Liver (tissue), 9 donors: ENCODE measurements around the gene DTWD2. TPM values are rescaled to one million over a fixed set of nuclear protein-coding genes. Genes with fewer than 3 reads are reported as not detected.

Experiments
- DNase-seq: peaks from one replicate; pipeline ENCODE4 v3.0.0-alpha.2; 2017; ENCODE audit warnings: low spot score
- H3K27ac ChIP-seq, 2 donors: one replicate each; pipeline ENCODE4 v1.7.0; 2013; ENCODE audit warnings: inconsistent platforms in 2 of 2, low read length in 2 of 2, control low read depth in 1 of 2, low read depth in 1 of 2, mild to moderate bottlenecking in 1 of 2
- H3K27me3 ChIP-seq, 4 donors: one replicate each; pipeline versions ENCODE4 v1.6.1 to v1.7.0; 2013; ENCODE audit warnings: low read length in 3 of 4, inconsistent platforms in 1 of 4, mild to moderate bottlenecking in 1 of 4, moderate library complexity in 1 of 4; ENCODE audit not compliant: control insufficient read depth in 4 of 4, insufficient read depth in 4 of 4
- H3K36me3 ChIP-seq, 4 donors: one replicate each; pipeline versions ENCODE4 v1.6.1 to v1.7.0; 2013; ENCODE audit warnings: low read length in 3 of 4, mild to moderate bottlenecking in 3 of 4, low read depth in 1 of 4, moderate library complexity in 1 of 4; ENCODE audit not compliant: control insufficient read depth in 4 of 4, insufficient read depth in 3 of 4
- H3K4me1 ChIP-seq, 4 donors: one replicate each; pipeline versions ENCODE4 v1.6.1 to v1.7.0; 2013; ENCODE audit warnings: low read length in 3 of 4, mild to moderate bottlenecking in 3 of 4, moderate library complexity in 1 of 4; ENCODE audit not compliant: control insufficient read depth in 4 of 4, insufficient read depth in 4 of 4
- H3K4me3 ChIP-seq, 3 donors: one replicate each; pipeline versions ENCODE4 v1.6.1 to v1.7.0; 2013; ENCODE audit warnings: low read length in 3 of 3, control low read depth in 1 of 3, low read depth in 1 of 3, mild to moderate bottlenecking in 1 of 3
- H3K9ac ChIP-seq, 2 donors: one replicate each; pipeline ENCODE4 v1.7.0; 2013; ENCODE audit warnings: low read length in 2 of 2, mild to moderate bottlenecking in 2 of 2, moderate library complexity in 2 of 2, control low read depth in 1 of 2, low read depth in 1 of 2
- H3K9me3 ChIP-seq, 4 donors: one replicate each; pipeline versions ENCODE4 v1.6.1 to v1.7.0; 2013; ENCODE audit warnings: low read length in 3 of 4; ENCODE audit not compliant: control insufficient read depth in 4 of 4
- EGR1 ChIP-seq, 2 donors: IDR thresholded peaks; 2 replicates each; pipeline ENCODE4 v1.6.1; 2016 to 2018; ENCODE audit warnings: antibody characterized with exemption in 2 of 2, low read depth in 2 of 2
- FOXA1 ChIP-seq: IDR thresholded peaks from 2 replicates; pipeline ENCODE4 v1.6.1; 2016; ENCODE audit warnings: antibody characterized with exemption
- FOXA2 ChIP-seq: IDR thresholded peaks from 2 replicates; pipeline ENCODE4 v1.6.1; 2016; ENCODE audit warnings: antibody characterized with exemption
- GABPA ChIP-seq, 2 donors: IDR thresholded peaks in 1 of 2; conservative IDR thresholded peaks in 1 of 2; 2 replicates each; pipeline ENCODE4 v1.6.1; 2016; ENCODE audit warnings: antibody characterized with exemption in 2 of 2, mild to moderate bottlenecking in 1 of 2, moderate library complexity in 1 of 2
- HNF4A ChIP-seq, 2 donors: conservative IDR thresholded peaks; 2 replicates each; pipeline ENCODE4 v1.6.1; 2016; ENCODE audit warnings: antibody characterized with exemption in 2 of 2, mild to moderate bottlenecking in 2 of 2
- NR2F2 ChIP-seq: IDR thresholded peaks from 2 replicates; pipeline ENCODE4 v1.6.1; 2016; ENCODE audit warnings: antibody characterized with exemption
- RAD21 ChIP-seq, 2 donors: IDR thresholded peaks; 2 replicates each; pipeline ENCODE4 v1.6.1; 2016; ENCODE audit warnings: antibody characterized with exemption in 2 of 2, mild to moderate bottlenecking in 2 of 2
- RXRA ChIP-seq, 2 donors: IDR thresholded peaks; 2 replicates each; pipeline ENCODE4 v1.6.1; 2017 to 2018; ENCODE audit warnings: antibody characterized with exemption in 2 of 2, mild to moderate bottlenecking in 1 of 2
- SP1 ChIP-seq: IDR thresholded peaks from 2 replicates; pipeline ENCODE4 v1.6.1; 2018; ENCODE audit warnings: antibody characterized with exemption, mild to moderate bottlenecking
- TAF1 ChIP-seq: conservative IDR thresholded peaks from 2 replicates; pipeline ENCODE4 v1.6.1; 2016; ENCODE audit warnings: antibody characterized with exemption, mild to moderate bottlenecking
- YY1 ChIP-seq: IDR thresholded peaks from 2 replicates; pipeline ENCODE4 v1.6.1; 2016; ENCODE audit warnings: antibody characterized with exemption, mild to moderate bottlenecking
- WGBS: extraction: QIAGEN DNeasy Blood & Tissue Kit; methylation state at CpG from one replicate; pipeline ENCODE4 v1.1.7; 2013; 5-methylcytosine and 5-hydroxymethylcytosine counted together
- polyA plus RNA-seq, 2 donors: library from polyadenylated mRNA; stranded (reverse) in 1 of 2; unstranded in 1 of 2; fragments of 200-250 nt in 1 of 2; fragments of >200 nt in 1 of 2; fragmentation: Nextera tagmentation in 1 of 2; extraction: Ambion mirVana in 1 of 2; gene quantifications; one replicate each; pipeline versions ENCODE4 v1.2.1 to v1.2.3, GENCODE V29; 2013 to 2015
- total RNA-seq, 2 donors: library from RNA; depleted of rRNA; stranded (reverse); fragments of >200 nt; gene quantifications; one replicate each; pipeline ENCODE4 v1.2.3, GENCODE V29; 2014
- TF ChIP-seq, protein P1 (sequence below): IDR thresholded peaks from 2 replicates; pipeline ENCODE4 v1.6.1; 2016; ENCODE audit warnings: antibody characterized with exemption, mild to moderate bottlenecking
- TF ChIP-seq, protein P2 (sequence below): fragments of 150-350 bp; IDR thresholded peaks from 2 replicates; pipeline ENCODE4 v1.5.1; 2017; ENCODE audit warnings: improper control_type of control experiment, low read depth, low read length; ENCODE audit not compliant: missing input control
- TF ChIP-seq, protein P3 (sequence below): IDR thresholded peaks from 2 replicates; pipeline ENCODE4 v1.6.1; 2016; ENCODE audit warnings: antibody characterized with exemption
- donor health status: healthy.
- donor health status: healthy.
- donor health status: healthy.
- donor health status: healthy.
- donor health status: healthy.

DTWD2 gene
- total and polyA plus RNA-seq, 4 donors, result 2.3 to 10.7 (median 4.3) TPM

DNA sequence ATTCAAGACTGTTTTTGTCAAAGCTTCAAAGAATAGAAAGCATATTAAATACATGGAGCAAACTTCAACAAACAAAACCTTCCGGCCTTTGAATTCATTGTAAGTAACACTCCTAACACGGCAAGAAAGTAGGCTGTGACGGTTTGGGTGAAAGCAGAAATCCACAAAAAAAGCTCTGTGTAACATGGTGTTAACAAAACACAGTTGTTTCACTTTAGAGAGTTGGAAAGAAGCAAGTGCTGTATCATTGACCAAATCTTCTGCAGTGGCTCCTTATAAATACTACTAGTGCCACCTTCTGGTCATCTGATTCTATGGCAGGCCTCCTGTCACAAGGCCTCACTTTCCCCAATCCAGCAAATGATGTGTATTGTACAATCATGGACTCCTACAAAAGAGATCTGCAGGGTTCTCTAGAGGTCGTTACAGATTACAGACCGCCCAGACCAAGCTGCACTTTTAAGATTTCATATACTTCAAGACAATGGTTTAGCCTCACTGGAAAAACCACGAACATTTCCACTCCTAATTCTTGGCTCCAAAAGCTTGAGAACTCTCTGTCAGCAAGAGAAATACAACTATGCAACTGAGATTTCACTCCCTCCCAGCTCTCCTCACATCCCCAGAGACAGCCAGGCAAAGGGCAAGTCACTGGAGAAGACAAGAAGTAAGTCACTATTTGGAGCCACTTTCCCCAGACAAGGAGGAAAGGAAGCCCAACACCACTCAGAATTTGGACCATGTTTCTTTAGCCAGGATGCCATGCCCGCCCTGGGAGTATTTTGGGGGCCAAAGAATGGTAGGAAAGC is 196.2 kb downstream of the DTWD2 start:
- Histone ChIP-seq H3K27me3 (no peaks in the 10 kb centered on the region), H3K4me3 (peak overlapping the region in 2 of 3 donors; percentile 33 to 38), H3K9ac (peak overlapping the region in 1 of 2 donors; percentile 42), H3K4me1 (peaks cover 0 to 29% (median 18%) of the 10 kb centered on the region in 4 donors), H3K36me3 (no peaks in the 10 kb centered on the region), H3K9me3 (no peaks in the 10 kb centered on the region), H3K27ac (peak overlapping the region in 1 of 2 donors; percentile 29)
- TF ChIP-seq FOXA2 (peak; percentile 28), RAD21 (IDR thresholded peaks at IDR 0.05) (peak; percentile 93 to 94), NR2F2 (no peak), FOXA1 (no peak)
- TF ChIP-seq, protein P1, sequence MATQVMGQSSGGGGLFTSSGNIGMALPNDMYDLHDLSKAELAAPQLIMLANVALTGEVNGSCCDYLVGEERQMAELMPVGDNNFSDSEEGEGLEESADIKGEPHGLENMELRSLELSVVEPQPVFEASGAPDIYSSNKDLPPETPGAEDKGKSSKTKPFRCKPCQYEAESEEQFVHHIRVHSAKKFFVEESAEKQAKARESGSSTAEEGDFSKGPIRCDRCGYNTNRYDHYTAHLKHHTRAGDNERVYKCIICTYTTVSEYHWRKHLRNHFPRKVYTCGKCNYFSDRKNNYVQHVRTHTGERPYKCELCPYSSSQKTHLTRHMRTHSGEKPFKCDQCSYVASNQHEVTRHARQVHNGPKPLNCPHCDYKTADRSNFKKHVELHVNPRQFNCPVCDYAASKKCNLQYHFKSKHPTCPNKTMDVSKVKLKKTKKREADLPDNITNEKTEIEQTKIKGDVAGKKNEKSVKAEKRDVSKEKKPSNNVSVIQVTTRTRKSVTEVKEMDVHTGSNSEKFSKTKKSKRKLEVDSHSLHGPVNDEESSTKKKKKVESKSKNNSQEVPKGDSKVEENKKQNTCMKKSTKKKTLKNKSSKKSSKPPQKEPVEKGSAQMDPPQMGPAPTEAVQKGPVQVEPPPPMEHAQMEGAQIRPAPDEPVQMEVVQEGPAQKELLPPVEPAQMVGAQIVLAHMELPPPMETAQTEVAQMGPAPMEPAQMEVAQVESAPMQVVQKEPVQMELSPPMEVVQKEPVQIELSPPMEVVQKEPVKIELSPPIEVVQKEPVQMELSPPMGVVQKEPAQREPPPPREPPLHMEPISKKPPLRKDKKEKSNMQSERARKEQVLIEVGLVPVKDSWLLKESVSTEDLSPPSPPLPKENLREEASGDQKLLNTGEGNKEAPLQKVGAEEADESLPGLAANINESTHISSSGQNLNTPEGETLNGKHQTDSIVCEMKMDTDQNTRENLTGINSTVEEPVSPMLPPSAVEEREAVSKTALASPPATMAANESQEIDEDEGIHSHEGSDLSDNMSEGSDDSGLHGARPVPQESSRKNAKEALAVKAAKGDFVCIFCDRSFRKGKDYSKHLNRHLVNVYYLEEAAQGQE, result no peak
- TF ChIP-seq, protein P2, sequence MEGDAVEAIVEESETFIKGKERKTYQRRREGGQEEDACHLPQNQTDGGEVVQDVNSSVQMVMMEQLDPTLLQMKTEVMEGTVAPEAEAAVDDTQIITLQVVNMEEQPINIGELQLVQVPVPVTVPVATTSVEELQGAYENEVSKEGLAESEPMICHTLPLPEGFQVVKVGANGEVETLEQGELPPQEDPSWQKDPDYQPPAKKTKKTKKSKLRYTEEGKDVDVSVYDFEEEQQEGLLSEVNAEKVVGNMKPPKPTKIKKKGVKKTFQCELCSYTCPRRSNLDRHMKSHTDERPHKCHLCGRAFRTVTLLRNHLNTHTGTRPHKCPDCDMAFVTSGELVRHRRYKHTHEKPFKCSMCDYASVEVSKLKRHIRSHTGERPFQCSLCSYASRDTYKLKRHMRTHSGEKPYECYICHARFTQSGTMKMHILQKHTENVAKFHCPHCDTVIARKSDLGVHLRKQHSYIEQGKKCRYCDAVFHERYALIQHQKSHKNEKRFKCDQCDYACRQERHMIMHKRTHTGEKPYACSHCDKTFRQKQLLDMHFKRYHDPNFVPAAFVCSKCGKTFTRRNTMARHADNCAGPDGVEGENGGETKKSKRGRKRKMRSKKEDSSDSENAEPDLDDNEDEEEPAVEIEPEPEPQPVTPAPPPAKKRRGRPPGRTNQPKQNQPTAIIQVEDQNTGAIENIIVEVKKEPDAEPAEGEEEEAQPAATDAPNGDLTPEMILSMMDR, result peak; percentile 92
- no peak for DNase-seq
- 33% methylated on average over 7 of the region's 7 CpGs for WGBS

DNA sequence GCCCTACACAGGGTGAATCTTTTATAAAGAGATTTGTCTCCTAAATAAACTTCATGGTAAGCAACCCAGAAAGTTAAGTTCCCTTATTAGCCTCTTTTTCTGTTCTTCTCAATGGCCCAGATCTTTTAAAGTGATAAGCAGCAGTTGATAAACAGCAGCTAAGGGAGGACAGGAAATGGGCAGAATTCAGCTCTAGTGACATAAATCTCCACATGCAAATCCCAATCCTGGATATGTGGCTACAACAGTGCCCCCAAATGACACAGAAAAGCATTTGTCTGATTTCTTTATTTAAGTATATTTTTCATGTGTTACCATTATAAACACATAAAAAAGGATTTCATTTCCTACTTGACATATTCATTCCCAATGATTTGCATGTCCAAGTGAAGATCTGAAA is 199.0 kb downstream of the DTWD2 start:
- no peak for TF ChIP-seq EGR1 (IDR thresholded peaks at IDR 0.05; ENCODE audit: low read depth in 2 of 2)
- TF ChIP-seq TAF1, result no peak
- TF ChIP-seq FOXA1, result no peak
- no peak for TF ChIP-seq HNF4A (conservative IDR thresholded peaks at IDR 0.05)
- TF ChIP-seq, protein P3, sequence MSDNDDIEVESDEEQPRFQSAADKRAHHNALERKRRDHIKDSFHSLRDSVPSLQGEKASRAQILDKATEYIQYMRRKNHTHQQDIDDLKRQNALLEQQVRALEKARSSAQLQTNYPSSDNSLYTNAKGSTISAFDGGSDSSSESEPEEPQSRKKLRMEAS, result no peak
- no peak for TF ChIP-seq YY1
- TF ChIP-seq, protein P2, result no peak
- TF ChIP-seq GABPA (IDR thresholded peaks at IDR 0.05 in 1 of 2, conservative IDR thresholded peaks at IDR 0.05 in 1 of 2), result no peak
- TF ChIP-seq FOXA2, result no peak
- TF ChIP-seq SP1, result no peak
- TF ChIP-seq RXRA (IDR thresholded peaks at IDR 0.05), result no peak
- Histone ChIP-seq H3K9me3 (no peaks in the 10 kb centered on the region), H3K27ac (no peak overlapping the region), H3K36me3 (no peaks in the 10 kb centered on the region), H3K27me3 (no peaks in the 10 kb centered on the region), H3K4me1 (peaks cover 0 to 29% (median 18%) of the 10 kb centered on the region in 4 donors), H3K4me3 (no peak overlapping the region), H3K9ac (no peak overlapping the region)
- no peak for DNase-seq
